ENCODE measurements around the gene P2RY2. TPM values are rescaled to one million over a fixed set of nuclear protein-coding genes. Genes with fewer than 3 reads are reported as not detected.
"Not testable (repeated sequence)": the region's sequence is repeated elsewhere in the genome, so short reads cannot be mapped to it uniquely, and the experiment has no call there.

The P2RY2 gene
- total and polyA plus RNA-seq, 2 donors (not counting 1 experiment from before 2014, with no cell fraction given): 0.05 to 0.17 TPM

GRCh38 chr11:73271936-73272679, 54.0 kb downstream of the P2RY2 start, which contains the start of gene P2RY6:
Gene P2RY6 (plus strand): TSS chr11:73272338. CDS start chr11:73296519, 24,181 bp downstream.
- Histone ChIP-seq H3K27me3 (ENCODE audit: control insufficient read depth, insufficient read depth, low read length) (peaks cover 11% of the 10 kb centered on the region), H3K27ac (ENCODE audit: insufficient read depth, low read length) (no peak within 1 kb of the TSS), H3K36me3 (ENCODE audit: control insufficient read depth, insufficient read depth, low read length) (no peaks in the 10 kb centered on the region), H3K9ac (ENCODE audit: insufficient read depth, low read length) (no peak within 1 kb of the TSS), H3K4me2 (ENCODE audit: extremely low read depth, insufficient read depth, low read length) (no peak within 1 kb of the TSS), H3K79me2 (ENCODE audit: control insufficient read depth, insufficient read depth, low read length) (no peaks in the 10 kb centered on the region), H3K9me3 (ENCODE audit: control insufficient read depth, insufficient read depth, low read depth, low read length) (no peaks in the 10 kb centered on the region), H3K4me1 (ENCODE audit: control insufficient read depth, extremely low read depth, insufficient read depth, low read length) (no peaks in the 10 kb centered on the region), H3K4me3 (replicated peaks in 1 of 4; ENCODE audit: control extremely low read depth in 1 of 4, insufficient read depth in 1 of 4, low read depth in 3 of 4, low read length in 4 of 4) (no peak within 1 kb of the TSS), H2AFZ (ENCODE audit: low read length) (no peak within 1 kb of the TSS), H4K20me1 (ENCODE audit: control insufficient read depth, extremely low read depth, insufficient read depth, low read length) (no peaks in the 10 kb centered on the region)
- TF ChIP-seq, protein P1, sequence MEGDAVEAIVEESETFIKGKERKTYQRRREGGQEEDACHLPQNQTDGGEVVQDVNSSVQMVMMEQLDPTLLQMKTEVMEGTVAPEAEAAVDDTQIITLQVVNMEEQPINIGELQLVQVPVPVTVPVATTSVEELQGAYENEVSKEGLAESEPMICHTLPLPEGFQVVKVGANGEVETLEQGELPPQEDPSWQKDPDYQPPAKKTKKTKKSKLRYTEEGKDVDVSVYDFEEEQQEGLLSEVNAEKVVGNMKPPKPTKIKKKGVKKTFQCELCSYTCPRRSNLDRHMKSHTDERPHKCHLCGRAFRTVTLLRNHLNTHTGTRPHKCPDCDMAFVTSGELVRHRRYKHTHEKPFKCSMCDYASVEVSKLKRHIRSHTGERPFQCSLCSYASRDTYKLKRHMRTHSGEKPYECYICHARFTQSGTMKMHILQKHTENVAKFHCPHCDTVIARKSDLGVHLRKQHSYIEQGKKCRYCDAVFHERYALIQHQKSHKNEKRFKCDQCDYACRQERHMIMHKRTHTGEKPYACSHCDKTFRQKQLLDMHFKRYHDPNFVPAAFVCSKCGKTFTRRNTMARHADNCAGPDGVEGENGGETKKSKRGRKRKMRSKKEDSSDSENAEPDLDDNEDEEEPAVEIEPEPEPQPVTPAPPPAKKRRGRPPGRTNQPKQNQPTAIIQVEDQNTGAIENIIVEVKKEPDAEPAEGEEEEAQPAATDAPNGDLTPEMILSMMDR (conservative IDR thresholded peaks at IDR 0.05 in 1 of 2, IDR thresholded peaks at IDR 0.05 in 1 of 2; ENCODE audit: low read depth in 1 of 2, low read length in 2 of 2): no peak
- TF ChIP-seq EZH2 (IDR thresholded peaks at IDR 0.05; ENCODE audit: low read length, missing control alignments): no peak
- peak; percentile 36 to 59 for DNase-seq (ENCODE audit: low read depth in 2 of 2)

- Histone ChIP-seq H2AFZ (ENCODE audit: low read length) (no peak overlapping the region), H3K27ac (ENCODE audit: insufficient read depth, low read length) (no peak overlapping the region), H3K79me2 (ENCODE audit: control insufficient read depth, insufficient read depth, low read length) (no peaks in the 10 kb centered on the region), H3K36me3 (ENCODE audit: control insufficient read depth, insufficient read depth, low read length) (no peaks in the 10 kb centered on the region), H3K4me2 (ENCODE audit: extremely low read depth, insufficient read depth, low read length) (no peak overlapping the region), H4K20me1 (ENCODE audit: control insufficient read depth, extremely low read depth, insufficient read depth, low read length) (no peaks in the 10 kb centered on the region), H3K4me1 (ENCODE audit: control insufficient read depth, extremely low read depth, insufficient read depth, low read length) (no peaks in the 10 kb centered on the region), H3K27me3 (ENCODE audit: control insufficient read depth, insufficient read depth, low read length) (peaks cover 8% of the 10 kb centered on the region), H3K9ac (ENCODE audit: insufficient read depth, low read length) (no peak overlapping the region), H3K4me3 (replicated peaks in 1 of 4; ENCODE audit: control extremely low read depth in 1 of 4, insufficient read depth in 1 of 4, low read depth in 3 of 4, low read length in 4 of 4) (no peak overlapping the region), H3K9me3 (ENCODE audit: control insufficient read depth, insufficient read depth, low read depth, low read length) (no peaks in the 10 kb centered on the region)
- TF ChIP-seq, protein P1 (conservative IDR thresholded peaks at IDR 0.05 in 1 of 2, IDR thresholded peaks at IDR 0.05 in 1 of 2; ENCODE audit: low read depth in 1 of 2, low read length in 2 of 2): no peak
- TF ChIP-seq EZH2 (IDR thresholded peaks at IDR 0.05; ENCODE audit: low read length, missing control alignments): no peak
- no peak for DNase-seq (ENCODE audit: low read depth in 2 of 2)
Measured at GRCh38 chr11:73272680-73273038, 54.6 kb downstream of the P2RY2 start.

- TF ChIP-seq EZH2 (IDR thresholded peaks at IDR 0.05; ENCODE audit: low read length, missing control alignments): no peak
- TF ChIP-seq, protein P1 (conservative IDR thresholded peaks at IDR 0.05 in 1 of 2, IDR thresholded peaks at IDR 0.05 in 1 of 2; ENCODE audit: low read depth in 1 of 2, low read length in 2 of 2): no peak
- Histone ChIP-seq H3K79me2 (ENCODE audit: control insufficient read depth, insufficient read depth, low read length) (no peaks in the 10 kb centered on the region), H3K9me3 (ENCODE audit: control insufficient read depth, insufficient read depth, low read depth, low read length) (no peaks in the 10 kb centered on the region), H3K4me2 (ENCODE audit: extremely low read depth, insufficient read depth, low read length) (no peak overlapping the region), H3K4me1 (ENCODE audit: control insufficient read depth, extremely low read depth, insufficient read depth, low read length) (no peaks in the 10 kb centered on the region), H3K27ac (ENCODE audit: insufficient read depth, low read length) (no peak overlapping the region), H4K20me1 (ENCODE audit: control insufficient read depth, extremely low read depth, insufficient read depth, low read length) (no peaks in the 10 kb centered on the region), H3K27me3 (ENCODE audit: control insufficient read depth, insufficient read depth, low read length) (peaks cover 4% of the 10 kb centered on the region), H3K9ac (ENCODE audit: insufficient read depth, low read length) (no peak overlapping the region), H3K4me3 (replicated peaks in 1 of 4; ENCODE audit: control extremely low read depth in 1 of 4, insufficient read depth in 1 of 4, low read depth in 3 of 4, low read length in 4 of 4) (no peak overlapping the region), H3K36me3 (ENCODE audit: control insufficient read depth, insufficient read depth, low read length) (no peaks in the 10 kb centered on the region), H2AFZ (ENCODE audit: low read length) (no peak overlapping the region)
- DNase-seq (ENCODE audit: low read depth in 2 of 2): no peak
Measured at GRCh38 chr11:73273222-73273895, 55.3 kb downstream of the P2RY2 start.

- not testable (repeated sequence) for H3K27me3 ChIP-seq (ENCODE audit: control insufficient read depth, insufficient read depth, low read length); H2AFZ ChIP-seq (ENCODE audit: low read length); H3K4me2 ChIP-seq (ENCODE audit: extremely low read depth, insufficient read depth, low read length); H3K36me3 ChIP-seq (ENCODE audit: control insufficient read depth, insufficient read depth, low read length); H3K4me3 ChIP-seq (replicated peaks in 1 of 4; ENCODE audit: control extremely low read depth in 1 of 4, insufficient read depth in 1 of 4, low read depth in 3 of 4, low read length in 4 of 4); H3K9ac ChIP-seq (ENCODE audit: insufficient read depth, low read length); H4K20me1 ChIP-seq (ENCODE audit: control insufficient read depth, extremely low read depth, insufficient read depth, low read length); DNase-seq (ENCODE audit: low read depth in 2 of 2); H3K4me1 ChIP-seq (ENCODE audit: control insufficient read depth, extremely low read depth, insufficient read depth, low read length); H3K9me3 ChIP-seq (ENCODE audit: control insufficient read depth, insufficient read depth, low read depth, low read length); H3K27ac ChIP-seq (ENCODE audit: insufficient read depth, low read length); H3K79me2 ChIP-seq (ENCODE audit: control insufficient read depth, insufficient read depth, low read length)
Measured at GRCh38 chr11:73274191-73274590, 56.1 kb downstream of the P2RY2 start.
